SK-N-SH treated with all-trans-retinoic acid at 6 μM for 48 hours (cell line): Measurements from ENCODE around the gene EVC.

Experiments used
- ATAC-seq: fragments of 200-7000 bp; cut with Tn5 transposase; 3 replicates; pipeline ENCODE4 v1.9.1; 2020; ENCODE audit warnings: mild to moderate bottlenecking, moderate library complexity
- ARNTL ChIP-seq: fragments of 450-650 bp; formaldehyde crosslinking; IDR thresholded peaks from 2 replicates; pipeline ENCODE4 v1.5.0; 2020; ENCODE audit warnings: low read depth, mild to moderate bottlenecking, moderate library complexity, borderline replicate concordance
- BACH2 ChIP-seq: fragments of 250-450 bp; sonication (Bioruptor Pico); IDR thresholded peaks from 2 replicates; pipeline ENCODE4 v1.9.0; 2021; ENCODE audit warnings: mild to moderate bottlenecking, borderline replicate concordance
- CREB5 ChIP-seq: fragments of 250-450 bp; sonication (Bioruptor Pico); IDR thresholded peaks from 2 replicates; pipeline ENCODE4 v1.5.1; 2020; ENCODE audit warnings: low read depth, mild to moderate bottlenecking, moderate library complexity
- CSDC2 ChIP-seq: fragments of 250-450 bp; sonication (Bioruptor Pico); IDR thresholded peaks from 2 replicates; pipeline ENCODE4 v1.5.0; 2020; ENCODE audit warnings: mild to moderate bottlenecking, moderate library complexity
- CSRNP3 ChIP-seq: fragments of 250-450 bp; sonication (Bioruptor Pico); IDR thresholded peaks from 2 replicates; pipeline ENCODE4 v1.5.1; 2021; ENCODE audit warnings: mild to moderate bottlenecking, moderate library complexity
- ESRRG ChIP-seq: fragments of 250-450 bp; sonication (Bioruptor Pico); IDR thresholded peaks from 2 replicates; pipeline ENCODE4 v1.6.1; 2021; ENCODE audit warnings: mild to moderate bottlenecking
- GLIS3 ChIP-seq: fragments of 250-450 bp; sonication (Bioruptor Pico); IDR thresholded peaks from 2 replicates; pipeline ENCODE4 v1.5.0; 2020; ENCODE audit warnings: mild to moderate bottlenecking, moderate library complexity
- ISL1 ChIP-seq: fragments of 250-450 bp; sonication (Bioruptor Pico); IDR thresholded peaks from 2 replicates; pipeline ENCODE4 v2.1.2; 2022; ENCODE audit warnings: mild to moderate bottlenecking, moderate library complexity
- OSR1 ChIP-seq: fragments of 250-450 bp; sonication (Bioruptor Pico); IDR thresholded peaks from 2 replicates; pipeline ENCODE4 v1.8.0; 2022; ENCODE audit warnings: moderate library complexity, mild to moderate bottlenecking, inconsistent platforms
- PATZ1 ChIP-seq: fragments of 250-450 bp; sonication (Bioruptor Pico); IDR thresholded peaks from 2 replicates; pipeline ENCODE4 v1.8.0; 2020; ENCODE audit warnings: mild to moderate bottlenecking, moderate library complexity, borderline replicate concordance
- POU6F1 ChIP-seq: fragments of 250-450 bp; sonication (Bioruptor Pico); IDR thresholded peaks from 2 replicates; pipeline ENCODE4 v1.8.0; 2021; ENCODE audit warnings: low read depth, mild to moderate bottlenecking, moderate library complexity, borderline replicate concordance
- PPARA ChIP-seq: fragments of 250-450 bp; sonication (Bioruptor Pico); IDR thresholded peaks from 2 replicates; pipeline ENCODE4 v1.5.0; 2020; ENCODE audit warnings: mild to moderate bottlenecking, borderline replicate concordance
- RARB ChIP-seq: fragments of 250-450 bp; sonication (Bioruptor Pico); IDR thresholded peaks from 2 replicates; pipeline ENCODE4 v1.8.0; 2021; ENCODE audit warnings: mild to moderate bottlenecking, moderate library complexity
- SNAI2 ChIP-seq: fragments of 250-450 bp; sonication (Bioruptor Pico); IDR thresholded peaks from 2 replicates; pipeline ENCODE4 v1.5.0; 2020; ENCODE audit warnings: mild to moderate bottlenecking, moderate library complexity
- TCF4 ChIP-seq: fragments of 250-450 bp; sonication (Bioruptor Pico); IDR thresholded peaks from 2 replicates; pipeline ENCODE4 v1.8.0; 2021; ENCODE audit warnings: mild to moderate bottlenecking, moderate library complexity, borderline replicate concordance
- TOX ChIP-seq: fragments of 250-450 bp; sonication (Bioruptor Pico); IDR thresholded peaks from 2 replicates; pipeline ENCODE4 v1.8.0; 2021; ENCODE audit warnings: mild to moderate bottlenecking, moderate library complexity, borderline replicate concordance
- TSHZ2 ChIP-seq: fragments of 250-450 bp; sonication (Bioruptor Pico); IDR thresholded peaks from 2 replicates; pipeline ENCODE4 v1.5.0; 2020; ENCODE audit warnings: mild to moderate bottlenecking, moderate library complexity
- ZC3H10 ChIP-seq: fragments of 250-450 bp; sonication (Bioruptor Pico); IDR thresholded peaks from 2 replicates; pipeline ENCODE4 v1.5.1; 2021; ENCODE audit warnings: mild to moderate bottlenecking, moderate library complexity
- ZFP3 ChIP-seq: fragments of 250-450 bp; sonication (Bioruptor Pico); IDR thresholded peaks from 2 replicates; pipeline ENCODE4 v1.5.0; 2020; ENCODE audit warnings: mild to moderate bottlenecking, moderate library complexity
- ZFP30 ChIP-seq: fragments of 450-650 bp; formaldehyde crosslinking; IDR thresholded peaks from 2 replicates; pipeline ENCODE4 v1.5.0; 2022; ENCODE audit warnings: mild to moderate bottlenecking, moderate library complexity
- ZNF565 ChIP-seq: fragments of 450-650 bp; formaldehyde crosslinking; conservative IDR thresholded peaks from 2 replicates; pipeline ENCODE4 v1.5.0; 2020; ENCODE audit warnings: low read depth, mild to moderate bottlenecking, moderate library complexity
- ZNF70 ChIP-seq: fragments of 450-650 bp; formaldehyde crosslinking; IDR thresholded peaks from 2 replicates; pipeline ENCODE4 v1.5.0; 2020; ENCODE audit warnings: mild to moderate bottlenecking, moderate library complexity
- ZNF8 ChIP-seq: fragments of 450-650 bp; formaldehyde crosslinking; IDR thresholded peaks from 2 replicates; pipeline ENCODE4 v1.5.0; 2020; ENCODE audit warnings: mild to moderate bottlenecking, moderate library complexity

The EVC gene

GRCh38 chr4:5796976-5797375, 86.0 kb downstream of the EVC start:
- ATAC-seq, result no peak
- TF ChIP-seq ARNTL (CRISPR knock-in tag) (no peak), PATZ1 (no peak), RARB (CRISPR knock-in tag) (no peak), ZNF565 (no peak)
- TF ChIP-seq, all 23 proteins: peak for 0

- TF ChIP-seq RARB (CRISPR knock-in tag), result no peak
- TF ChIP-seq TCF4 (CRISPR knock-in tag), result no peak
- no peak for TF ChIP-seq ZFP30 (CRISPR knock-in tag)
- no peak for TF ChIP-seq GLIS3
- no peak for TF ChIP-seq ZC3H10 (CRISPR knock-in tag)
- no peak for TF ChIP-seq ISL1 (CRISPR knock-in tag)
- TF ChIP-seq CSDC2 (CRISPR knock-in tag), result no peak
- TF ChIP-seq ZNF8 (CRISPR knock-in tag), result no peak
- no peak for TF ChIP-seq OSR1 (CRISPR knock-in tag)
- TF ChIP-seq PPARA, result no peak
- no peak for TF ChIP-seq ESRRG
- no peak for TF ChIP-seq TOX (CRISPR knock-in tag)
- no peak for TF ChIP-seq ARNTL (CRISPR knock-in tag)
- TF ChIP-seq CREB5 (CRISPR knock-in tag), result no peak
- no peak for TF ChIP-seq ZNF565
- no peak for TF ChIP-seq BACH2 (CRISPR knock-in tag)
- no peak for TF ChIP-seq SNAI2
- no peak for ATAC-seq
Measured at GRCh38 chr4:5797866-5798265, 86.9 kb downstream of the EVC start.

GRCh38 chr4:5798462-5798861, 87.5 kb downstream of the EVC start:
- ATAC-seq, result no peak
- TF ChIP-seq CSRNP3 (CRISPR knock-in tag) (no peak), ZFP30 (CRISPR knock-in tag) (no peak), OSR1 (CRISPR knock-in tag) (no peak), ARNTL (CRISPR knock-in tag) (no peak), PATZ1 (no peak), ZC3H10 (CRISPR knock-in tag) (no peak), ZNF70 (no peak), TSHZ2 (no peak), TCF4 (CRISPR knock-in tag) (no peak), POU6F1 (no peak), ZFP3 (no peak), PPARA (no peak), TOX (CRISPR knock-in tag) (no peak), ISL1 (CRISPR knock-in tag) (no peak)
